GM23248 (cell line): ENCODE measurements around the gene PRR22. TPM values are rescaled to one million over a fixed set of nuclear protein-coding genes. Genes with fewer than 3 reads are reported as not detected.

Experiments
- DNase-seq: peaks from one replicate; pipeline ENCODE4 v3.0.0-alpha.2; 2015
- H2AFZ ChIP-seq: fragments of 200-600 bp; sonication (generic); 2 replicates; pipeline ENCODE4 v1.6.1; 2016; ENCODE audit warnings: antibody characterized with exemption
- H3F3A ChIP-seq: fragments of 200-600 bp; sonication (generic); 2 replicates; pipeline ENCODE4 v1.6.1; 2016; ENCODE audit warnings: mild to moderate bottlenecking, antibody characterized with exemption, mixed run types; ENCODE audit not compliant: insufficient read depth
- H3K27ac ChIP-seq: fragments of 200-600 bp; sonication (generic); 2 replicates; pipeline ENCODE4 v1.5.1; 2016; ENCODE audit warnings: mild to moderate bottlenecking
- H3K27me3 ChIP-seq: fragments of 200-600 bp; sonication (generic); replicated peaks from 2 replicates; pipeline ENCODE4 v1.6.1; 2016; ENCODE audit warnings: mild to moderate bottlenecking; ENCODE audit not compliant: insufficient read depth
- H3K36me3 ChIP-seq: fragments of 200-600 bp; sonication (generic); 2 replicates; pipeline ENCODE4 v1.6.1; 2016; ENCODE audit warnings: low read depth, mild to moderate bottlenecking
- H3K4me1 ChIP-seq: fragments of 200-600 bp; sonication (generic); 2 replicates; pipeline ENCODE4 v1.6.1; 2016; ENCODE audit warnings: mild to moderate bottlenecking; ENCODE audit not compliant: insufficient read depth
- H3K4me2 ChIP-seq: fragments of 200-600 bp; sonication (generic); one replicate; pipeline ENCODE4 v1.6.1; 2016; ENCODE audit warnings: mild to moderate bottlenecking; ENCODE audit not compliant: unreplicated experiment
- H3K4me3 ChIP-seq: fragments of 200-600 bp; sonication (generic); 2 replicates; pipeline ENCODE4 v1.5.1; 2016; ENCODE audit warnings: mild to moderate bottlenecking
- H3K79me2 ChIP-seq: fragments of 200-600 bp; sonication (generic); 2 replicates; pipeline ENCODE4 v1.6.1; 2016; ENCODE audit warnings: mild to moderate bottlenecking; ENCODE audit not compliant: insufficient read depth
- H3K9ac ChIP-seq: fragments of 200-600 bp; sonication (generic); 2 replicates; pipeline ENCODE4 v1.6.1; 2016; ENCODE audit warnings: mild to moderate bottlenecking
- H3K9me2 ChIP-seq: fragments of 200-600 bp; sonication (generic); 2 replicates; pipeline ENCODE4 v1.6.1; 2016; ENCODE audit warnings: mixed run types, mild to moderate bottlenecking, moderate library complexity; ENCODE audit not compliant: insufficient read depth
- H3K9me3 ChIP-seq: fragments of 200-600 bp; sonication (generic); one replicate; pipeline ENCODE4 v1.6.1; 2017; ENCODE audit warnings: low read depth
- H4K20me1 ChIP-seq: fragments of 200-600 bp; sonication (generic); 2 replicates; pipeline ENCODE4 v1.6.0; 2016; ENCODE audit not compliant: insufficient read depth
- EZH2 ChIP-seq: fragments of 200-600 bp; sonication (generic); IDR thresholded peaks from 2 replicates; pipeline ENCODE4 v1.6.1; 2018; ENCODE audit warnings: antibody characterized with exemption, mild to moderate bottlenecking; ENCODE audit not compliant: insufficient read depth, poor library complexity, severe bottlenecking
- EZH2phosphoT487 ChIP-seq: fragments of 200-600 bp; sonication (generic); IDR thresholded peaks from 2 replicates; pipeline ENCODE4 v1.6.1; 2018; ENCODE audit warnings: antibody characterized with exemption, moderate library complexity, mild to moderate bottlenecking, low read depth; ENCODE audit not compliant: insufficient read depth
- WGBS, 2 experiments: methylation state at CpG; one replicate each; pipeline ENCODE4 v1.1.6; 2015 to 2017; ENCODE audit warnings: low lambda C conversion rate in 2 of 2, low coverage in 1 of 2; ENCODE audit errors: missing lambda C conversion rate in 2 of 2; 5-methylcytosine and 5-hydroxymethylcytosine counted together
- in situ Hi-C: fragments of 300-500 bp; cut with MboI; formaldehyde crosslinking; loops from 2 replicates; pipeline ENCODE4 v1.15.0; 2020
- polyA plus RNA-seq: library from polyadenylated mRNA; unstranded; fragments of >200 nt; fragmentation: Nextera tagmentation; extraction: Ambion mirVana; gene quantifications from 2 replicates; pipeline ENCODE4 v1.2.1, GENCODE V29; 2016
- total RNA-seq: library from RNA; depleted of rRNA; stranded (reverse); fragments of >200 nt; shearing (Covaris generic); gene quantifications from 2 replicates; pipeline ENCODE4 v1.2.3, GENCODE V29; 2014

The PRR22 gene
- total and polyA plus RNA-seq, 2 experiments from 2014 or later: 0.19 TPM; not detected in 1

- Histone ChIP-seq H3K4me1 (no peaks in the 10 kb centered on the region), H2AFZ (no peak overlapping the region)
- in situ Hi-C loops: loop anchor here (5.0 kb wide), 1 partner anchor 93 kb away; no protein-coding TSS in a partner anchor
Observed at GRCh38 chr19:5799247-5800241, 15.0 kb upstream of the PRR22 start.

GRCh38 chr19:5798244-5798643 is 13.7 kb upstream of the PRR22 start:
- Histone ChIP-seq H4K20me1 (no peaks in the 10 kb centered on the region), H3K9me2 (no peaks in the 10 kb centered on the region), H2AFZ (no peak overlapping the region), H3K4me2 (no peak overlapping the region), H3F3A (no peaks in the 10 kb centered on the region), H3K9me3 (no peaks in the 10 kb centered on the region), H3K4me1 (no peaks in the 10 kb centered on the region), H3K36me3 (no peaks in the 10 kb centered on the region), H3K79me2 (no peaks in the 10 kb centered on the region), H3K27ac (no peak overlapping the region), H3K27me3 (no peaks in the 10 kb centered on the region; the same call in 1 of the 2 replicates), H3K4me3 (no peak overlapping the region), H3K9ac (no peak overlapping the region)
- in situ Hi-C loops: no loop called here
- DNase-seq: no peak
- WGBS, 2 experiments: 85 to 94% methylated on average over 7 to 8 of the region's 8 CpGs
- TF ChIP-seq EZH2phosphoT487 (no peak), EZH2 (no peak)

More at GRCh38 chr19:5799247-5800241, 15.0 kb upstream of the PRR22 start:
- Histone ChIP-seq H3K4me3 (no peak overlapping the region), H3K79me2 (no peaks in the 10 kb centered on the region), H3K27ac (no peak overlapping the region), H3K9me3 (no peaks in the 10 kb centered on the region), H3K9me2 (no peaks in the 10 kb centered on the region), H3K9ac (no peak overlapping the region), H4K20me1 (no peaks in the 10 kb centered on the region), H3K27me3 (peaks cover 5% of the 10 kb centered on the region), H3K36me3 (no peaks in the 10 kb centered on the region), H3F3A (no peaks in the 10 kb centered on the region), H3K4me2 (no peak overlapping the region)
- TF ChIP-seq EZH2: no peak
- no peak for TF ChIP-seq EZH2phosphoT487
- DNase-seq: no peak
- WGBS, 2 experiments: 77% methylated on average over 28 to 37 of the region's 37 CpGs

GRCh38 chr19:5795382-5795919 is 10.9 kb upstream of the PRR22 start:
- no peaks in the 10 kb centered on the region for H3K9me3 ChIP-seq
- H3K4me2 ChIP-seq: no peak overlapping the region
- H3K4me1 ChIP-seq: no peaks in the 10 kb centered on the region
- no peak overlapping the region for H3K4me3 ChIP-seq
- no peaks in the 10 kb centered on the region for H3K36me3 ChIP-seq
- in situ Hi-C loops: no loop called here
- no peaks in the 10 kb centered on the region for H4K20me1 ChIP-seq
- H3K9ac ChIP-seq: no peak overlapping the region
- no peaks in the 10 kb centered on the region for H3K79me2 ChIP-seq
- no peak for DNase-seq
- TF ChIP-seq EZH2phosphoT487: no peak
- TF ChIP-seq EZH2: no peak
- WGBS, 2 experiments: 93 to 95% methylated on average over 7 of the region's 7 CpGs
- no peaks in the 10 kb centered on the region for H3K27me3 ChIP-seq
- no peak overlapping the region for H2AFZ ChIP-seq
- no peaks in the 10 kb centered on the region for H3F3A ChIP-seq
- H3K27ac ChIP-seq: no peak overlapping the region
- H3K9me2 ChIP-seq: no peaks in the 10 kb centered on the region

GRCh38 chr19:5793188-5793587 is 8.6 kb upstream of the PRR22 start:
- no peaks in the 10 kb centered on the region for H3K36me3 ChIP-seq
- no peak overlapping the region for H2AFZ ChIP-seq
- no peaks in the 10 kb centered on the region for H3F3A ChIP-seq
- peaks cover 15% of the 10 kb centered on the region for H3K79me2 ChIP-seq
- 67 to 71% methylated on average over 3 of the region's 3 CpGs for WGBS, 2 experiments
- no peak overlapping the region for H3K4me3 ChIP-seq
- H3K4me1 ChIP-seq: no peaks in the 10 kb centered on the region
- no peak overlapping the region for H3K27ac ChIP-seq
- no peaks in the 10 kb centered on the region for H4K20me1 ChIP-seq
- TF ChIP-seq EZH2phosphoT487 (no peak), EZH2 (no peak)
- no peak overlapping the region for H3K9ac ChIP-seq
- no peaks in the 10 kb centered on the region for H3K27me3 ChIP-seq
- no peak for DNase-seq
- in situ Hi-C loops: no loop called here
- H3K9me3 ChIP-seq: no peaks in the 10 kb centered on the region
- no peak overlapping the region for H3K4me2 ChIP-seq
- no peaks in the 10 kb centered on the region for H3K9me2 ChIP-seq
